ENCODE measurements around the gene AHNAK2. TPM values are rescaled to one million over a fixed set of nuclear protein-coding genes. Genes with fewer than 3 reads are reported as not detected.

AHNAK2 gene
- total and polyA plus RNA-seq, 2 of the 13 experiments (the other 11 are each of a cell fraction or from before 2014, with no cell fraction given): 0.11 to 0.18 TPM

DNA sequence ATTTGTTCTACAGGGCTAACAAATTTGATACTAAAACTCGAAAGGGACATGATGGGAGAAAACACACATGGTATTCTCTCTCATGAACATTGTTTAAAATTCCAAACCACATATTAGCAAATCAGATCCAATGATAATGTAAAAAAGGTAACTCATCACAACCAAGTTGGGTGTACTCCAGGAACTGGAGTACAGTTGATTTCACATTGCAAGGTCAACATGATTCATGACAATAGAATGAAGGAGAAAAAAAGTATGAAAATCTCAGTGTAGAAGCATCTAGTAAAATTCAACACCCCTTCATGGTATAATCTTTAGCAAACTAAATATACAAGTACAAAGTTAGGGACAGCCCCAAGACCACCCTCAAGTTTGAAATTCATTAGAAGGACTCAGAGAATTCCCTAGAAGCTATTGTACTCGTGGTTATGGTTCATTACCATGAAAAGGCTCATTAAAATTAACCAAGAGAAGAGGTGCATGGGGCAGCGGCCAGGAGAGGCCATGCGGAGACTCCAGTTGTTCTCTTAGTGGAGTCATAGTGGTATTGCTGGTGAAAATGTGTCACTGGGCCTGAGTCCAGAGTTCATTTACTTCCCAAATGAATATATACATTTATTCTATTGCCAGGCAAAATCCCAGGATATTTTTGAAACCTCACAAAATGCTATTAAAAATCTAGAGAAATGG lies 45.8 kb upstream of the AHNAK2 start:
- FAIRE-seq: no peak
- Histone ChIP-seq H3K4me2 (ENCODE audit: low read depth, low read length) (no peak overlapping the region), H3K36me3 (replicated peaks in 1 of 2; ENCODE audit: control insufficient read depth in 1 of 2, insufficient read depth in 2 of 2, low read length in 2 of 2) (0 out of 5 replicates have a peak, but pooled peaks cover 0 to 1% of the 10 kb centered on the region in 2 experiments), H2AFZ (ENCODE audit: low read length) (no peak overlapping the region), H4K20me1 (ENCODE audit: insufficient read depth, low read length) (peaks cover 3% of the 10 kb centered on the region), H3K9me3 (ENCODE audit: low read length) (no peaks in the 10 kb centered on the region), H3K4me1 (ENCODE audit: insufficient read depth, low read length) (peaks cover 33% of the 10 kb centered on the region), H3K4me3 (replicated peaks in 1 of 3; ENCODE audit: insufficient read depth in 1 of 3, low read depth in 2 of 3, low read length in 3 of 3) (no peak overlapping the region), H3K27me3 (ENCODE audit: control insufficient read depth in 1 of 2, insufficient read depth in 2 of 2, low read length in 2 of 2) (no peaks in the 10 kb centered on the region; a peak in 2 of 5 replicates), H3K9ac (ENCODE audit: insufficient read depth, low read depth, low read length) (no peak overlapping the region), H3K27ac (ENCODE audit: extremely low read length, insufficient read depth, low read length) (no peak overlapping the region), H3K79me2 (ENCODE audit: insufficient read depth, low read length) (peaks cover 19% of the 10 kb centered on the region)
- WGBS (ENCODE audit: low lambda C conversion rate): 64% methylated on average over 4 of the region's 4 CpGs
- no TSS peak for BruUV-seq (replicated peaks)
- ChIA-PET CTCF (ENCODE audit: low intra/inter-chr PET ratio, low total read pairs) (no interaction called here), POLR2A (interaction anchor here (3.6 kb wide), 1 partner anchor 39 kb away, joined by 18 read pairs; the partner anchor contains the start of gene CLBA1)
- no peak for DNase-seq (ENCODE audit: low spot score)
- ATAC-seq: no peak
- intact Hi-C loops (cut with micrococcal nuclease; ENCODE audit: unreplicated experiment): loop anchor here (5.0 kb wide), 1 partner anchor 47 kb away; the partner anchor contains the start of gene AHNAK2
- in situ Hi-C loops (cut with HindIII; ENCODE audit: extremely low pct_ligation_motif_present, low pct_unique_long_range_greater_than_20kb): no loop called here
- TF ChIP-seq KLF15 (CRISPR knock-in tag; IDR thresholded peaks at IDR 0.05; ENCODE audit: borderline replicate concordance): no peak
- TF ChIP-seq JARID2 (CRISPR knock-in tag; IDR thresholded peaks at IDR 0.05; ENCODE audit: insufficient replicate concordance): no peak
- TF ChIP-seq ZNF441 (CRISPR knock-in tag; IDR thresholded peaks at IDR 0.05; ENCODE audit: borderline replicate concordance): no peak
- TF ChIP-seq ZNF776 (CRISPR knock-in tag; IDR thresholded peaks at IDR 0.05): no peak
- no peak for TF ChIP-seq CREB1 (IDR thresholded peaks at IDR 0.05)
- no peak for TF ChIP-seq CREB1 (CRISPR knock-in tag; IDR thresholded peaks at IDR 0.05)
- TF ChIP-seq, protein P1, sequence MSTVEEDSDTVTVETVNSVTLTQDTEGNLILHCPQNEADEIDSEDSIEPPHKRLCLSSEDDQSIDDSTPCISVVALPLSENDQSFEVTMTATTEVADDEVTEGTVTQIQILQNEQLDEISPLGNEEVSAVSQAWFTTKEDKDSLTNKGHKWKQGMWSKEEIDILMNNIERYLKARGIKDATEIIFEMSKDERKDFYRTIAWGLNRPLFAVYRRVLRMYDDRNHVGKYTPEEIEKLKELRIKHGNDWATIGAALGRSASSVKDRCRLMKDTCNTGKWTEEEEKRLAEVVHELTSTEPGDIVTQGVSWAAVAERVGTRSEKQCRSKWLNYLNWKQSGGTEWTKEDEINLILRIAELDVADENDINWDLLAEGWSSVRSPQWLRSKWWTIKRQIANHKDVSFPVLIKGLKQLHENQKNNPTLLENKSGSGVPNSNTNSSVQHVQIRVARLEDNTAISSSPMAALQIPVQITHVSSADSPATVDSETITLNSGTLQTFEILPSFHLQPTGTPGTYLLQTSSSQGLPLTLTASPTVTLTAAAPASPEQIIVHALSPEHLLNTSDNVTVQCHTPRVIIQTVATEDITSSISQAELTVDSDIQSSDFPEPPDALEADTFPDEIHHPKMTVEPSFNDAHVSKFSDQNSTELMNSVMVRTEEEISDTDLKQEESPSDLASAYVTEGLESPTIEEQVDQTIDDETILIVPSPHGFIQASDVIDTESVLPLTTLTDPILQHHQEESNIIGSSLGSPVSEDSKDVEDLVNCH (CRISPR knock-in tag; IDR thresholded peaks at IDR 0.05): no peak
- TF ChIP-seq KDM1A (CRISPR knock-in tag; IDR thresholded peaks at IDR 0.05): no peak
- TF ChIP-seq ZNF235 (CRISPR knock-in tag; IDR thresholded peaks at IDR 0.05; ENCODE audit: borderline replicate concordance): no peak
- TF ChIP-seq IRX3 (CRISPR knock-in tag; IDR thresholded peaks at IDR 0.05; ENCODE audit: borderline replicate concordance, low read depth): no peak
- no peak for TF ChIP-seq ZNF33A (CRISPR knock-in tag; IDR thresholded peaks at IDR 0.05; ENCODE audit: borderline replicate concordance)
- TF ChIP-seq ZNF292 (CRISPR knock-in tag; IDR thresholded peaks at IDR 0.05; ENCODE audit: borderline replicate concordance, low read depth): no peak
- TF ChIP-seq XBP1 (CRISPR knock-in tag; IDR thresholded peaks at IDR 0.05): no peak
- TF ChIP-seq CBFB (CRISPR knock-in tag; IDR thresholded peaks at IDR 0.05): no peak
- no peak for TF ChIP-seq HMG20B (CRISPR knock-in tag; conservative IDR thresholded peaks at IDR 0.05)
- no peak for TF ChIP-seq ZNF713 (CRISPR knock-in tag; IDR thresholded peaks at IDR 0.05)
- TF ChIP-seq, protein P2, sequence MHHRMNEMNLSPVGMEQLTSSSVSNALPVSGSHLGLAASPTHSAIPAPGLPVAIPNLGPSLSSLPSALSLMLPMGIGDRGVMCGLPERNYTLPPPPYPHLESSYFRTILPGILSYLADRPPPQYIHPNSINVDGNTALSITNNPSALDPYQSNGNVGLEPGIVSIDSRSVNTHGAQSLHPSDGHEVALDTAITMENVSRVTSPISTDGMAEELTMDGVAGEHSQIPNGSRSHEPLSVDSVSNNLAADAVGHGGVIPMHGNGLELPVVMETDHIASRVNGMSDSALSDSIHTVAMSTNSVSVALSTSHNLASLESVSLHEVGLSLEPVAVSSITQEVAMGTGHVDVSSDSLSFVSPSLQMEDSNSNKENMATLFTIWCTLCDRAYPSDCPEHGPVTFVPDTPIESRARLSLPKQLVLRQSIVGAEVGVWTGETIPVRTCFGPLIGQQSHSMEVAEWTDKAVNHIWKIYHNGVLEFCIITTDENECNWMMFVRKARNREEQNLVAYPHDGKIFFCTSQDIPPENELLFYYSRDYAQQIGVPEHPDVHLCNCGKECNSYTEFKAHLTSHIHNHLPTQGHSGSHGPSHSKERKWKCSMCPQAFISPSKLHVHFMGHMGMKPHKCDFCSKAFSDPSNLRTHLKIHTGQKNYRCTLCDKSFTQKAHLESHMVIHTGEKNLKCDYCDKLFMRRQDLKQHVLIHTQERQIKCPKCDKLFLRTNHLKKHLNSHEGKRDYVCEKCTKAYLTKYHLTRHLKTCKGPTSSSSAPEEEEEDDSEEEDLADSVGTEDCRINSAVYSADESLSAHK (CRISPR knock-in tag; IDR thresholded peaks at IDR 0.05; ENCODE audit: borderline replicate concordance): no peak
- no peak for TF ChIP-seq ZNF564 (CRISPR knock-in tag; IDR thresholded peaks at IDR 0.05)
